Metanephros (tissue), 1 donor: Measurements from ENCODE around the gene SGCA. TPM values are rescaled to one million over a fixed set of nuclear protein-coding genes. Genes with fewer than 3 reads are reported as not detected.

Experiments
- total RNA-seq: library from RNA; depleted of rRNA; stranded (reverse); fragments of >200 nt; gene quantifications from one replicate; pipeline ENCODE4 v1.2.3, GENCODE V29; 2014

The SGCA gene
- total RNA-seq: 58.7 TPM

GRCh38 chr17:50165867-50166517 lies at the start of gene SGCA:
Gene SGCA (plus strand): TSS chr17:50166005. CDS start chr17:50166041, 36 bp downstream.

GRCh38 chr17:50129728-50130558 lies 35.9 kb upstream of the SGCA start, which contains the start of gene SAMD14:
Gene SAMD14 (minus strand): TSS chr17:50130160. CDS start chr17:50124959, 5,201 bp downstream.

GRCh38 chr17:50150354-50151040 lies 15.3 kb upstream of the SGCA start, which contains the start of gene PPP1R9B:
Gene PPP1R9B (minus strand): TSS chr17:50150677. CDS start chr17:50150513, 164 bp downstream.

GRCh38 chr17:50201276-50201854 lies 35.6 kb downstream of the SGCA start, which contains the start of gene COL1A1:
Gene COL1A1 (minus strand): TSS chr17:50201631. CDS start chr17:50201513, 118 bp downstream.

Other genes with a start within 250 kb of the SGCA start
- gene DLX4, start 196.8 kb upstream of the SGCA start, total RNA-seq: not detected
- gene DLX3, start 170.8 kb upstream of the SGCA start, total RNA-seq: 0.41 TPM
- gene ITGA3, start 109.9 kb upstream of the SGCA start, total RNA-seq: 92.5 TPM
- 76.7 TPM for gene PDK2, start 70.7 kb upstream of the SGCA start, total RNA-seq
- 7.1 TPM for gene SAMD14, start 35.8 kb upstream of the SGCA start, total RNA-seq
- gene PPP1R9B, start 15.3 kb upstream of the SGCA start, total RNA-seq: 27.6 TPM
- 1,442 TPM for gene COL1A1, start 35.6 kb downstream of the SGCA start, total RNA-seq
- gene TMEM92, start 108.5 kb downstream of the SGCA start, total RNA-seq: 0.58 TPM
- gene XYLT2, start 180.1 kb downstream of the SGCA start, total RNA-seq: 35.9 TPM
- 47.6 TPM for gene MRPL27, start 207.2 kb downstream of the SGCA start, total RNA-seq
- 3.0 TPM for gene EME1, start 207.2 kb downstream of the SGCA start, total RNA-seq
- 44.1 TPM for gene LRRC59, start 231.5 kb downstream of the SGCA start, total RNA-seq